ENCODE data around the gene ANKRD28. TPM values are rescaled to one million over a fixed set of nuclear protein-coding genes. Genes with fewer than 3 reads are reported as not detected.

ANKRD28 gene
- total and polyA plus RNA-seq, 2 of the 4 experiments (the other 2 are of a cell fraction): 52.6 to 211 TPM

- in situ Hi-C loops (cut with MboI; ENCODE audit: low sequenced_read_pairs): loop anchor here (25.0 kb wide), 1 partner anchor 692 kb away; no protein-coding TSS in a partner anchor
- CTCF ChIA-PET: no interaction called here
Measured at GRCh38 chr3:15845475-15845874, 47.7 kb upstream of the ANKRD28 start.

More at GRCh38 chr3:15845475-15845874, 47.7 kb upstream of the ANKRD28 start:
- Histone ChIP-seq H4K8ac (ENCODE audit: low read depth in 2 of 2, low read length in 2 of 2) (no peak overlapping the region), H3K79me1 (ENCODE audit: low read depth in 1 of 2, low read length in 2 of 2) (peaks cover 24 to 25% of the 10 kb centered on the region in 2 experiments), H2BK5ac (ENCODE audit: low read depth, low read length, poor library complexity, severe bottlenecking) (no peak overlapping the region), H2AK5ac (ENCODE audit: low read depth, low read length) (no peak overlapping the region), H3K14ac (replicated peaks; ENCODE audit: low read depth, low read length) (no peak overlapping the region), H3K4me2 (ENCODE audit: low read depth, low read length) (no peak overlapping the region), H2BK20ac (ENCODE audit: low read depth, low read length) (no peak overlapping the region), H2AK9ac (replicated peaks; ENCODE audit: low read depth, low read length, poor library complexity) (no peak overlapping the region), H3K23ac (ENCODE audit: low read depth, low read length) (no peak overlapping the region), H3K4ac (ENCODE audit: low read depth, low read length) (no peak overlapping the region), H3K4me1 (ENCODE audit: control insufficient read depth, insufficient read depth, low read length) (no peaks in the 10 kb centered on the region), H3K56ac (ENCODE audit: extremely low read depth, insufficient read depth, low read length) (no peak overlapping the region), H2AFZ (replicated peaks; ENCODE audit: low read length, poor library complexity) (no peak overlapping the region), H3K27ac (ENCODE audit: insufficient read depth, low read length) (no peak overlapping the region), H3K27me3 (ENCODE audit: control insufficient read depth, insufficient read depth, low read length) (no peaks in the 10 kb centered on the region), H3K36me3 (ENCODE audit: control insufficient read depth, insufficient read depth, low read length) (no peaks in the 10 kb centered on the region), H3K9me3 (ENCODE audit: control insufficient read depth, insufficient read depth, low read length) (no peaks in the 10 kb centered on the region), H2BK120ac (ENCODE audit: low read depth, low read length) (no peak overlapping the region), H3K18ac (ENCODE audit: low read depth, low read length) (no peak overlapping the region), H3K9ac (ENCODE audit: low read depth, low read length) (no peak overlapping the region), H3K9me1 (ENCODE audit: insufficient read depth, low read length) (no peaks in the 10 kb centered on the region), H4K20me1 (ENCODE audit: insufficient read depth, low read length) (no peaks in the 10 kb centered on the region), H3K4me3 (ENCODE audit: insufficient read depth, low read depth, low read length) (no peak overlapping the region), H4K5ac (ENCODE audit: low read depth, low read length) (no peak overlapping the region), H4K91ac (ENCODE audit: insufficient read depth, low read depth, low read length) (no peak overlapping the region), H2BK15ac (ENCODE audit: low read depth, low read length) (no peak overlapping the region)
- no TSS peak for BruUV-seq (replicated peaks)
- ATAC-seq (ENCODE audit: low read depth) (no peak), DNase-seq (no peak)
- POLR2A ChIA-PET (ENCODE audit: unreplicated experiment): no interaction called here
- no peak for TF ChIP-seq POLR2A (IDR thresholded peaks at IDR 0.05; ENCODE audit: low read depth, low read length)
- no peak for TF ChIP-seq RCOR1 (IDR thresholded peaks at IDR 0.05; ENCODE audit: insufficient replicate concordance, low read length)
- TF ChIP-seq CHD1 (IDR thresholded peaks at IDR 0.05; ENCODE audit: low read depth, low read length): no peak
- intact Hi-C loops (cut with micrococcal nuclease): no loop called here
- WGBS, 2 experiments (ENCODE audit: extremely low coverage in 2 of 2, insufficient read length in 1 of 2): no CpG with 5 or more reads among the region's 3 CpGs
- dilution Hi-C loops (cut with HindIII; ENCODE audit: low sequenced_read_pairs, unreplicated experiment): no loop called here

Data from IMR-90 (cell line).